ENCODE results near the gene ASGR2.

GRCh38 chr17:7128160-7128559 is 13.5 kb upstream of the ASGR2 start:
- no peak for TF ChIP-seq EP300 (IDR thresholded peaks at IDR 0.05)
- TF ChIP-seq, protein P1, sequence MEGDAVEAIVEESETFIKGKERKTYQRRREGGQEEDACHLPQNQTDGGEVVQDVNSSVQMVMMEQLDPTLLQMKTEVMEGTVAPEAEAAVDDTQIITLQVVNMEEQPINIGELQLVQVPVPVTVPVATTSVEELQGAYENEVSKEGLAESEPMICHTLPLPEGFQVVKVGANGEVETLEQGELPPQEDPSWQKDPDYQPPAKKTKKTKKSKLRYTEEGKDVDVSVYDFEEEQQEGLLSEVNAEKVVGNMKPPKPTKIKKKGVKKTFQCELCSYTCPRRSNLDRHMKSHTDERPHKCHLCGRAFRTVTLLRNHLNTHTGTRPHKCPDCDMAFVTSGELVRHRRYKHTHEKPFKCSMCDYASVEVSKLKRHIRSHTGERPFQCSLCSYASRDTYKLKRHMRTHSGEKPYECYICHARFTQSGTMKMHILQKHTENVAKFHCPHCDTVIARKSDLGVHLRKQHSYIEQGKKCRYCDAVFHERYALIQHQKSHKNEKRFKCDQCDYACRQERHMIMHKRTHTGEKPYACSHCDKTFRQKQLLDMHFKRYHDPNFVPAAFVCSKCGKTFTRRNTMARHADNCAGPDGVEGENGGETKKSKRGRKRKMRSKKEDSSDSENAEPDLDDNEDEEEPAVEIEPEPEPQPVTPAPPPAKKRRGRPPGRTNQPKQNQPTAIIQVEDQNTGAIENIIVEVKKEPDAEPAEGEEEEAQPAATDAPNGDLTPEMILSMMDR (IDR thresholded peaks at IDR 0.05): no peak
- TF ChIP-seq POLR2A (IDR thresholded peaks at IDR 0.05): no peak

All from stomach (tissue), 4 donors.